DOHH2 (cell line): ENCODE results near the gene ABCA2.

Experiments
- H3F3A ChIP-seq: fragments of 200-600 bp; sonication (generic), shearing (Covaris generic); 2 replicates; pipeline ENCODE4 v1.6.0; 2016; ENCODE audit warnings: antibody characterized with exemption, mild to moderate bottlenecking; ENCODE audit not compliant: control insufficient read depth, insufficient read depth
- H3K27ac ChIP-seq: fragments of 200-600 bp; sonication (generic); 2 replicates; pipeline ENCODE4 v1.5.1; 2014; ENCODE audit warnings: low read depth, mild to moderate bottlenecking, low read length, moderate library complexity
- H3K27me3 ChIP-seq: fragments of 200-600 bp; sonication (generic); 2 replicates; pipeline ENCODE4 v1.6.1; 2014; ENCODE audit warnings: mild to moderate bottlenecking, low read length, mixed read lengths; ENCODE audit not compliant: control insufficient read depth
- H3K36me3 ChIP-seq: fragments of 200-600 bp; sonication (generic); 2 replicates; pipeline ENCODE4 v1.6.1; 2014; ENCODE audit warnings: mild to moderate bottlenecking, low read length, moderate library complexity, mixed read lengths; ENCODE audit not compliant: control insufficient read depth
- H3K4me1 ChIP-seq: fragments of 200-600 bp; sonication (generic); 2 replicates; pipeline ENCODE4 v1.6.1; 2014; ENCODE audit warnings: mild to moderate bottlenecking, low read length, mixed read lengths; ENCODE audit not compliant: control insufficient read depth
- H3K4me2 ChIP-seq: fragments of 200-600 bp; sonication (generic); 2 replicates; pipeline ENCODE4 v1.6.0; 2014; ENCODE audit warnings: mild to moderate bottlenecking, low read length, moderate library complexity
- H3K4me3 ChIP-seq: fragments of 200-600 bp; sonication (generic); 2 replicates; pipeline ENCODE4 v1.5.1; 2014; ENCODE audit warnings: mild to moderate bottlenecking, low read length, mixed read lengths
- H3K79me2 ChIP-seq: fragments of 200-600 bp; sonication (generic); 2 replicates; pipeline ENCODE4 v1.6.1; 2014; ENCODE audit warnings: mild to moderate bottlenecking, low read length, mixed read lengths; ENCODE audit not compliant: control insufficient read depth
- H3K9me2 ChIP-seq: fragments of 200-600 bp; sonication (generic); replicated peaks from 2 replicates; pipeline ENCODE4 v1.6.1; 2014; ENCODE audit warnings: mild to moderate bottlenecking, low read length, mixed read lengths; ENCODE audit not compliant: control insufficient read depth
- H3K9me3 ChIP-seq: fragments of 200-600 bp; sonication (generic); 2 replicates; pipeline ENCODE4 v1.6.1; 2014; ENCODE audit warnings: antibody characterized with exemption, low read length, mixed read lengths; ENCODE audit not compliant: control insufficient read depth, insufficient read depth
- H4K20me1 ChIP-seq: fragments of 200-600 bp; sonication (generic); 2 replicates; pipeline ENCODE4 v1.6.0; 2014; ENCODE audit warnings: low read depth, mild to moderate bottlenecking, antibody characterized with exemption, low read length, moderate library complexity; ENCODE audit not compliant: control insufficient read depth, insufficient read depth
- CTCF ChIP-seq: fragments of 200-600 bp; sonication (generic); IDR thresholded peaks from one replicate; pipeline ENCODE4 v1.5.1; 2014; ENCODE audit warnings: antibody characterized with exemption, mild to moderate bottlenecking, low read depth, low read length; ENCODE audit not compliant: poor library complexity, severe bottlenecking
- EZH2phosphoT487 ChIP-seq: fragments of 200-600 bp; sonication (generic); IDR thresholded peaks from 2 replicates; pipeline ENCODE4 v1.6.1; 2017; ENCODE audit warnings: borderline replicate concordance, mild to moderate bottlenecking, antibody characterized with exemption, low read length, moderate library complexity, mixed read lengths

ABCA2 gene

GRCh38 chr9:137051145-137051724 is 23.2 kb upstream of the ABCA2 start:
- Histone ChIP-seq H3K4me3 (no peak overlapping the region), H3K4me1 (peaks cover 6% of the 10 kb centered on the region), H3K9me3 (no peaks in the 10 kb centered on the region), H3K79me2 (no peaks in the 10 kb centered on the region), H3F3A (no peaks in the 10 kb centered on the region), H3K9me2 (no peaks in the 10 kb centered on the region), H3K27ac (no peak overlapping the region), H4K20me1 (peaks cover 6% of the 10 kb centered on the region), H3K36me3 (no peaks in the 10 kb centered on the region), H3K27me3 (peaks cover 48% of the 10 kb centered on the region), H3K4me2 (no peak overlapping the region)
- TF ChIP-seq CTCF, result no peak
- no peak for TF ChIP-seq EZH2phosphoT487

- Histone ChIP-seq H3K27me3 (peaks cover 52% of the 10 kb centered on the region), H3K9me2 (no peaks in the 10 kb centered on the region), H3K4me1 (peaks cover 9% of the 10 kb centered on the region), H3K4me3 (no peak overlapping the region), H3K36me3 (no peaks in the 10 kb centered on the region), H4K20me1 (peaks cover 8% of the 10 kb centered on the region), H3K27ac (no peak overlapping the region), H3K4me2 (no peak overlapping the region), H3K79me2 (no peaks in the 10 kb centered on the region), H3K9me3 (no peaks in the 10 kb centered on the region), H3F3A (no peaks in the 10 kb centered on the region)
- TF ChIP-seq EZH2phosphoT487 (no peak), CTCF (no peak)
Observed at GRCh38 chr9:137050570-137050969, 22.5 kb upstream of the ABCA2 start.

- Histone ChIP-seq H3K4me2 (no peak overlapping the region), H4K20me1 (peaks cover 8% of the 10 kb centered on the region), H3K9me2 (no peaks in the 10 kb centered on the region), H3K4me1 (peaks cover 9% of the 10 kb centered on the region), H3K27me3 (peaks cover 56% of the 10 kb centered on the region), H3K27ac (no peak overlapping the region), H3F3A (no peaks in the 10 kb centered on the region), H3K4me3 (no peak overlapping the region), H3K9me3 (no peaks in the 10 kb centered on the region), H3K36me3 (no peaks in the 10 kb centered on the region), H3K79me2 (no peaks in the 10 kb centered on the region)
- TF ChIP-seq CTCF (peak; percentile 73), EZH2phosphoT487 (no peak)
Observed at GRCh38 chr9:137049544-137050449, 21.8 kb upstream of the ABCA2 start.
